ENCODE results near the gene ADIPOR2.
A peak's percentile ranks its signal among the peaks of the same experiment; 100 is the strongest.

Gene ADIPOR2

DNA sequence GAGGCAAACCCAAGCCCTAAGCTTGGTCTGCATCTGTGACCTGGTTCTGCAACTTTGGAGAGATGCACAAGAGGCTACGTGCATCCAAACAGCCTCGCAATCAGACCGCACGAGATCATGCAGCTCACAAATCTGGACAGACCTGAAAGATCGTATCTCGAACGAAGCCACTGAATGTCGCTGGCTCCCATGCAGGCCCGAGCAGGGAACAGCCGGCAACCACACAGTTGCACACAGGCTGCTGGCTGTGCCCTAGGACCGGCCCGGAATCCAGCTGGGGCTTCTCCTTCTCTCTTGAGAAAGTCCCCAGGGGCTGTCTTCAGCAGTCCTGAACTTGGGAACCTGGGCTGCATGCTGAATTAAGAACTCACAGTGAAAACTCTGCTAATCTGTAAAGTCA lies 34.0 kb upstream of the ADIPOR2 start:
- H3K4me3 ChIP-seq (ENCODE audit: low read depth, low read length), result no peak overlapping the region
- TF ChIP-seq, protein P1, sequence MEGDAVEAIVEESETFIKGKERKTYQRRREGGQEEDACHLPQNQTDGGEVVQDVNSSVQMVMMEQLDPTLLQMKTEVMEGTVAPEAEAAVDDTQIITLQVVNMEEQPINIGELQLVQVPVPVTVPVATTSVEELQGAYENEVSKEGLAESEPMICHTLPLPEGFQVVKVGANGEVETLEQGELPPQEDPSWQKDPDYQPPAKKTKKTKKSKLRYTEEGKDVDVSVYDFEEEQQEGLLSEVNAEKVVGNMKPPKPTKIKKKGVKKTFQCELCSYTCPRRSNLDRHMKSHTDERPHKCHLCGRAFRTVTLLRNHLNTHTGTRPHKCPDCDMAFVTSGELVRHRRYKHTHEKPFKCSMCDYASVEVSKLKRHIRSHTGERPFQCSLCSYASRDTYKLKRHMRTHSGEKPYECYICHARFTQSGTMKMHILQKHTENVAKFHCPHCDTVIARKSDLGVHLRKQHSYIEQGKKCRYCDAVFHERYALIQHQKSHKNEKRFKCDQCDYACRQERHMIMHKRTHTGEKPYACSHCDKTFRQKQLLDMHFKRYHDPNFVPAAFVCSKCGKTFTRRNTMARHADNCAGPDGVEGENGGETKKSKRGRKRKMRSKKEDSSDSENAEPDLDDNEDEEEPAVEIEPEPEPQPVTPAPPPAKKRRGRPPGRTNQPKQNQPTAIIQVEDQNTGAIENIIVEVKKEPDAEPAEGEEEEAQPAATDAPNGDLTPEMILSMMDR (IDR thresholded peaks at IDR 0.05; ENCODE audit: insufficient read depth, low read depth, low read length, missing control alignments), result no peak
- no peak for DNase-seq (ENCODE audit: low read depth)

DNA sequence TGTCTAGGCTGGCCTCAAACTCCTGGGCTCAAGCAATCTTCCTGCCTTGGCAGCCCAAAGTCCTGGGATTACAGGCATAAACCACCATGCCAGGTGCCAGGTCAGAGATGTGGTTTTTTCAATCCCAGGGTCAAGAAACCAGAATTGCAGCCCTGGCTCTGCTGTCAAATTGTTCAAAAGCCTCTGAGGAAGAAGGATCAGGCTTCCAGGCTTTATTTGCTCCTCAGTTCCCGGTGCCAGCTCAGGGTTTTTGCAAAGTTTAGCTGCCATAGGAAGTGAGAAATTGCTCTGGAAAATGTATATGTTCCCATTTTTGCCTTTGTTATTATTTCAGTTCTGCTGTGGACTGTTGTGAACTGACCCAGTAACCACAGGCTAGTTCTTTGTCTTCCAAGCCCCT lies 33.2 kb upstream of the ADIPOR2 start:
- TF ChIP-seq, protein P1 (IDR thresholded peaks at IDR 0.05; ENCODE audit: insufficient read depth, low read depth, low read length, missing control alignments), result no peak
- no peak for DNase-seq (ENCODE audit: low read depth)
- H3K4me3 ChIP-seq (ENCODE audit: low read depth, low read length), result no peak overlapping the region

DNA sequence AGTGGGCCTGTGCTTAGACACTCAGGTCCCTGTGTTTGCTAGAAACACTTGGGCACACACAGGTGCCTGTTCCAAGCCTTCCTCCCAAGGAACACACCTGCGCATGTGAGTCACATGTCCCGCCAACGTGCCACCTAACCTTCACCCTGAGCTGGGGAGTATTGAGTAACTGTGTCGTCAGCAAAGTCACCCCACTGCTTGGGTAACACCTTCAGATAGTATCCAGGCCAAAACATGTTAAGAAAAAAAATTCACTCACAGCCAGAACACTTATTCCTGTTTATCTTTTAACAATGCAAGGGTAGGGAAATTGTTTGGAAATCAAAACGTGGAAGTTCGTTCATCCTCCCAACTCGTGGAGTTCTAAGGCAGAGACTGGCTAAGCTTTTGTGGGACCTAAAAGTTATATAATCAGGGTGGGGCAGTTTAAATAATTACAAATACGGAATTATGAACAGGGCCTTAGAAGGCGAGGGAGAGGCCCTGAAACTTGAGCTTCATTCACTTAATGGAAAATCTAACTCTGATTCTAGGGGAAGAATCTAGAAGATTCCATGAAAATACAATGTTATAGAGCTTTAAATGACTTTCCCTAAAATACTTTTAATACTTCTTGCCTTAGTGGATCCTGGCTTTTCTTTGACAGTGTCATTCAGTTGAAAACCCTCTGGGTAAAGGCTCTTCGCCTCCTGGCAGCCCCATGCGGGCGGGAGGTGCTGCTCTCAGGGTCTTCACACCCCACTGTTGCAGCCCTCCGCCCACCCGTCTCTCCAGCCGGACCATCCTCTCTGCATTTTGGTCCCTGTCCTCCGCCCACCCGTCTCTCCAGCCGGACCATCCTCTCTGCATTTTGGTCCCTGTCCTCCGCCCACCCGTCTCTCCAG lies 30.3 kb upstream of the ADIPOR2 start:
- H3K4me3 ChIP-seq (ENCODE audit: low read depth, low read length), result no peak overlapping the region
- DNase-seq (ENCODE audit: low read depth), result peak; percentile 12
- TF ChIP-seq, protein P1 (IDR thresholded peaks at IDR 0.05; ENCODE audit: insufficient read depth, low read depth, low read length, missing control alignments), result no peak

DNA sequence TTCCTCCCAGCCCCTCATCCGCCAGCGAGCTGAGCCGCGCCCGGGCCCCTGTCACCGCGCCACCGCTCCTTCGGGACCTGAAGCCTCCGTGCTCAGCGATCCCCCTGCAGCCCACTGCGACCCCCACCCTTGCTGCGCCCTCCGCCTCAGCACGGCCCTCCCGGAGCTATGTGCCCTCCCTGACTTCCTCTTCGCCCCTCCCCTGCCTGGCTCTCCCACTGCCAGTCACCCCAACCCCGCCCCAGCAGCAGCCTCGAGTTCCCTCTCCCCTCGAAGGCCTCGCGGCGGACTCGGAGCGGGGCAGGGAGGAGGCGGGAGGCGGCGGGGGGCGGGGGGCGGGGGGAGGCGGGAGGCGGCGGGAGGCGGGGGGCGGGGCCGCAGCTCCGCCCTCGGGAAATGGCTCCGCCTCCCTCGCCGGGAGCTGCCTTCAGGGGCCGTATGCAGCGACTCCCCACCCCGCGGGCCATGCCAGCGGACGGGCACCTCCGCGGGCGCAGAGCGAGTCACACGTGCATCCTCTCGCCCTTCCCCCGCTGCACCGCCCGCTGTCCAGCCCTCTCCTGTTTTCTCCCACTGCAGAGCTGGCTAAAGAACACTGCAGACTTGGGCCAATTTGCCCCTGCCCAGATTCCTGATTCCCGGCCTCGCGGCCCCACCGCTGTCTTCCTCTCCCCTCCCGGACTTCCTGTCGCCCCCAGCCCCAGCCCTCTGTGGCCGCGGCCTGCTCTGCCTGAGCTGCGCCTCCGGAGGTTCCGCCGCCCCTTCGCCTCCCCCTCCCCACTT lies 29.1 kb upstream of the ADIPOR2 start:
- DNase-seq (ENCODE audit: low read depth), result peak; percentile 87
- TF ChIP-seq, protein P1 (IDR thresholded peaks at IDR 0.05; ENCODE audit: insufficient read depth, low read depth, low read length, missing control alignments), result no peak
- H3K4me3 ChIP-seq (ENCODE audit: low read depth, low read length), result peak overlapping the region; percentile 45

DNA sequence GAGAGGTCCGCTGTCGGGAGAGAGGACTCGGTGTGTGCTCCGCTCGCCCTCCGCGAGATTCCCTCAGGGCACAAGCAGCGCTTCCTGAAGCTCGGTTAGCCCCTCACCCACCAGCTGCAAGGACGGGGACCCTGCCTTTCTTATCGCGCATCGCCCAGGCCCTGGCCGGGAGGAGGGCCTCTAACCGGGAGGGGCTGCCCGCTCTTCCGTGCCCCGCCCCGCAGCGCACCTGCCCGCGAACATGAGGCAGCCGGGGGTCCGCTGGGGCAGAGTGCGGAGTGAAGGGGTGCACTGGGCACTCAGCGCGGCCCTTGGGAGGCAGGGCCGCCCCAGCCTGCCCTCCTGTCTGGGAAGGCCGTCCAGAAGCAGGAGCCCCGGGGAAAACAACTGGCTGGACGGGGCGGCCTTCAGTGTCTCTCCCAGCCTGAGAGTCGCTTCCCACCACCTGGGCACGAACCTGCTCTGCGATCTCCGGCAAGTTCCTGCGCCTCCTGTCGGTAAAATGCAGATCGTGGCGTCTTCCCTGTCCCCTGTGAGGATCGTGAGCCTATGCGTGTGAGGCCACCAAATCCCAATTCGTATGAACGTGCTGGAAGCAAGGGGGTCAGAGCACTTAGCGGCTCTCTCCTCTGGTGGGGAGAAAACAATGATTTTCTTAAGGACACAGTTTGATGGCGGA lies 28.0 kb upstream of the ADIPOR2 start:
- peak; percentile 75 for DNase-seq (ENCODE audit: low read depth)
- TF ChIP-seq, protein P1 (IDR thresholded peaks at IDR 0.05; ENCODE audit: insufficient read depth, low read depth, low read length, missing control alignments), result peak; percentile 68
- H3K4me3 ChIP-seq (ENCODE audit: low read depth, low read length), result peak overlapping the region; percentile 47

DNA sequence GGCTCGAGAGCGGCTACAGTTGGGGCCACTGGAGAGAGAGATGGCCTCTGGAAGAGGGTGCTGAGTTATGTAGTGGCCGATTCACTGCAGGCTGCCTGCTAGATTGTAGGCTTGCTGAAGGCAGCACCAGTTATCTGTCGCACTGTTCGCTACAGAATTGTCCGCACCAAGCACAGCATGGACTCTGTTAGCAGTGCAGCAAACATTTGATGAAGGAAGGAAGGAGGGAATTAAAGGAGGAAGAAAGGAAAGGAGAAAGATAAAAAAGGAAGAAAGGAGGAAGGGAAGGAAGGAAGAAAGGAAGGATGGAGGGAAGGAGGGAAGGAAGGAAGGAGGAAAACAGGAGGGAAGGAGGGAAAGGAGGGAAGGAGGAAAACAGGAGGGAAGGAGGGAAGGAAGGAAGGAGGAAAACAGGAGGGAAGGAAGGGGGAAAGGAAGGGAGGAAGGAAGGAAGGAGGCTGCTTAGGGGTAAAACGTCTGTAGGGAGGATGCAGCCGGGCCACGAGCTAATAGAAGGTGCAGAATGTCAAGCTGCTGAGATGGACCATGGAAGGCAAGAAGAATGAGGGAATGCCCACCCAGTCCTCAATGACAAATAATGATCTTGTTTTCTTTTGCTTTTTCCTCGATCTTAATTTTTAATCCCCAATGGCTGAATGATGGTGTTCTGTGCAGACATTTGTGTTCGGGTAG lies 27.3 kb upstream of the ADIPOR2 start:
- no peak overlapping the region for H3K4me3 ChIP-seq (ENCODE audit: low read depth, low read length)
- TF ChIP-seq, protein P1 (IDR thresholded peaks at IDR 0.05; ENCODE audit: insufficient read depth, low read depth, low read length, missing control alignments), result no peak
- no peak for DNase-seq (ENCODE audit: low read depth)
